GM19035 (cell line): ENCODE results near the gene MAGI2.

Experiments
- ATAC-seq: cut with Tn5 transposase; IDR thresholded peaks from one replicate; pipeline ENCODE4 v1.9.1; 2021; ENCODE audit not compliant: unreplicated experiment

Gene MAGI2

DNA sequence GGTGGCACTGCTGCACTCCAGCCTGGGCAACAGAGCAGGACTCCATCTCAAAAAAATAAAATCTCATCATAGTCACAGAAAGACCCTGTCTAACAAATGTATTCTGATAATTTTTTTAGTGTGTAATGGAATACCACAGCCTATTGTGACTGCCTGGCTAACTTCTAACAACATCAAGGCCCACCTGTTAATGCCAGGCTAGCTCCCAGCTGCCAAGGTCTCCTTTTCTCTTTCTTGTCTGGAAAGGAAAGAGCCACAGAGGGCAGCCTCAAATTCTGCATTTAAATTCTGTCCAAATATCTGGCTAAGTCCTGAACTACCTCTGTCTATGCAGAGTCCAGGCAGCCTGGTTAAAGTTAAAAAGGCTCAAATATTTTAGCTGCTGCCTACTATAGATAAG is 700.9 kb downstream of the MAGI2 start:
- ATAC-seq = no peak

DNA sequence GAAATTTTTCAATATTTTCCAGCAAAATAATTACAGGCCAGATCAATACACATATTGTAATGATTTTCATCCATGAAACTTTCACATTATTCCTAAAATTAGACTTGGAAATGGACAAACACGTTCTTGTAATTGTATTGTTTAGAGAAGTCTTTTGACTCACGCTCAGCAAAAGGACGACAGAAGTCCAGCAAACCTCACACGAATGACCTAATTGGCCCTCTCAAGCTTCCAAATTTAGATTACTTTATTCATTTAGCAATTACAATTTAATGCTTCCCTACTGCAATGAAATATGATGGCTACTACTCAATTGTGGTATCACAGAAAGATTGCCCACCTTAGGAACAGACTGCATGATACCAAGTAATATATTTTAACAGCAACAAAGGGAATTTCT is 702.2 kb downstream of the MAGI2 start:
- no peak for ATAC-seq

DNA sequence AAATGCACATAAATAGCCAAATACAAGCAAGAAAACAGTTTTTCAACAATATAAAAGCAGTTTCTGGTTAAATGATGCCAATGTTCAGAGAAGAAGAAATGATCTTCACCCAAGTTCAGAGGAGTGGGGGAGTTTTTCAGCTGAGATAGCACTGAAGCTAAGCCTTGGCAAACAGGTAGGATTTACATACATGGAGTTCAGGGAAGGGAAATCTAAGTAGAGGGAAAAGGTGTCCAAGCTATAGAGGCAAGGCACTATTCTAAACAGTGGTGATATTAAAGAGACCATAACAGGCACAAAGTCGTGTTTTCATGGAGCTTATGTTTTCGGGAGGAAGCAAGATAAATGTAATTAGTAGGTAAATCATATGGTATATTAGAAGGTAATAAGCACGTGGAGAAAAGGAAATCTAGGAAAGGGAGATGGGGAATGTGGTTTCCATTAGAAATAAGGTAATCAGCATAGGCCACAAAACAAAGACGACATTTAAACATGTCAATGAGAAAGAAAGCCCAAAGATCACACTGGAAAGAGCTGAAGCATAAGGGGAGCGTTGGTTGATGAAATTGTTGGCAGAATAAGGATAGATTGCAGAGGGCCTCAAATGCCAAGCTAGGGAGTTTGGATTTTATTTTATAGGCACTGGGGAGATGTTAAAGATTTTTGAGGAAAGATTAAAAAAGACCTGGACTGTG is 704.3 kb downstream of the MAGI2 start:
- no peak for ATAC-seq

- no peak for ATAC-seq
Measured at GRCh38 chr7:78747592-78747991, 705.9 kb downstream of the MAGI2 start.

GRCh38 chr7:78746301-78746700 is 707.2 kb downstream of the MAGI2 start:
- ATAC-seq = no peak

GRCh38 chr7:78742694-78743093 is 710.8 kb downstream of the MAGI2 start:
- ATAC-seq = no peak

- no peak for ATAC-seq
Measured at GRCh38 chr7:78736548-78736947, 716.9 kb downstream of the MAGI2 start.

- ATAC-seq = no peak
Measured at GRCh38 chr7:78734626-78735025, 718.8 kb downstream of the MAGI2 start.

DNA sequence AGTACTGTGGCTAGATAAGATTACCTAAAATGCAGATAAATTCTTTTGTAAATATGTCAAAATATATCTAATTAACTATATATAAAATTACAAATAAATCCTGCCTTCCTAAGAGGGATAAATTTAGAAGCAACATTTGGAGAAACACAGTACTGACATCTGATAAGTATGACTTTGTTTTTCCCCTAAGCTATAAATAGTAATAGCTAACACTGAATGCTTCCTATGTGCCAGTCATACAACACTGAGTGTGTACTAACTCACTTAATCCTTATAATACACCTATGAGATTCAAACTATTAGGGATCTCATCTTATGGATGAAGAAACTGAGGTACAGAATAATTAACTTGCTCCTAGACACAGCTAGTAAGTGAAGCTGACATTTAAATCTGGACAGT is 733.4 kb downstream of the MAGI2 start:
- ATAC-seq = no peak

- no peak for ATAC-seq
Measured at GRCh38 chr7:78718212-78718611, 735.3 kb downstream of the MAGI2 start.

- no peak for ATAC-seq
Measured at GRCh38 chr7:78716876-78717275, 736.6 kb downstream of the MAGI2 start.

GRCh38 chr7:78714356-78714755 is 739.1 kb downstream of the MAGI2 start:
- ATAC-seq = no peak

GRCh38 chr7:78712111-78712510 is 741.4 kb downstream of the MAGI2 start:
- ATAC-seq = no peak

DNA sequence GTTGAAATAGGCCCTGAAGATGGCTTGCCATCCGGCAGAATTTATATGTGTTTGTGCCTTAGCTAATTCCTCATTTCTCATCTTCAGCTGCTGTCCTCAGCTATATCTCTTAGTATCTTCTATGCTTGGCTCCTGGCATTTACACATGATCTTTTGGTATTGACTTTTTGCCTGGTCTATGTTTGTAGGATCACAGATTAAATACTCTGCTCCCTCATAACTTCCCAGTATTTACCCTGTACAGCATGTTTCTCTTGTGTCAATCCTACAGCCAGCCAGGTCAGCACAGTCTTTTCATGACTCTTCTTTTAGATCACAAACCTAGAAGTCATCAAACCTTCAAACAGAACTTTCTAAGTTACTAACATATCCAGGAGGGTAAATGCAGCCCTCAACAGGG is 743.8 kb downstream of the MAGI2 start:
- ATAC-seq = no peak

GRCh38 chr7:78704504-78704903 is 749.0 kb downstream of the MAGI2 start:
- no peak for ATAC-seq

DNA sequence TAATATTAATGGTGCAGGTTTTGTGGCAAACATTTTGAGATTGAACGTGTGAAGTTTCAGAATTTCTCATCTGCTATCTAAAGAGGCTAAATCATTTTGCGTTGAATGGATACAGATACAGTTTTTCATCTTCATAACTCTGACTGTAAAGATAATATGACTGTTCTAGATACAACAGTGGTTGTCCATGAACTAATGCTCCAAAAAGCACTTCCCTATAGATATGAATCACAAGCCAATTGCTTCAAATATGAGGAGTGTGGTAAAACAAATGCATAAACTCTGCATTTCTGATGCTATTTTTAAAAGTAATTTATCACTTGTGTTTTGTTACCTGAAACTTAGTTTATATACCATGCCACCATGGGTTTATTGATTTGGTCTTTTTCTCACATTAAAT is 750.1 kb downstream of the MAGI2 start:
- no peak for ATAC-seq

DNA sequence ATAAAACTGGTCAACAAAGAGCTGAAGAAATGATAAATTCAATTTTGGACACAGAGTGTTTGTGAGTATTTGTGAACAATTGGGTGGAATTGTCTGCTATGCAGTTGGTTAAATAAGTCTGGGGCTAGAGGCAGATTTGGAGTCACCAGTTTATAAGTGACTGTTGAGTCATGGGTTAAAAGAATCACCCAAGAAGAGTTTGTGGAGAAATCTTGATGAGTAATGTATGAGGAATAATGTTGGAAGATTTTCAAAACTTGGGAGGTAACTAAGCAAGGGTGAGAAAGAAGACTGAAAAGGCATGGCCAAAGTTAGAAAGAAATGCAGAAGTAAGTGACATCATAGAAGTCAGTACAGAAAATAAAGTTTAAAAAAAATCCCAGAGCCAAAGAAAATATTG is 750.7 kb downstream of the MAGI2 start:
- ATAC-seq = no peak

- no peak for ATAC-seq
Measured at GRCh38 chr7:78695826-78696225, 757.6 kb downstream of the MAGI2 start.

DNA sequence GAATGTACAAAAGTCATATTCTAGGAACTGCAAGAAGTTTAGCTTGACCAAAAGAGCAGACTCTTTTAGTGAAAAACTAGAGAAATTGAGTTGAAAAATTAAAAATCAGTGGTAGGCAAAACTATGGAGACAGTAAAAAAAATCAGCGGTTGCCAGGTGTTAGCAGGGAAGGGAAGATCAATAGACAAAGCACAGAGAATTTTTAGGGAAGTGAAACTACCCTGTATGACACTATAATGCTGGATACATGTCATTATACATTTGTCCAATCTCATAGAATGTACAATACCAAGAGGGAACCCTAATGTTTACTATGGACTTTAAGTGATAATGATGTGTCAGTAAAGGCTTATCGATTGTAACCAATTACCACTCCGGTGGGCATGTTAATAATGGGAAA is 761.9 kb downstream of the MAGI2 start:
- ATAC-seq = no peak

DNA sequence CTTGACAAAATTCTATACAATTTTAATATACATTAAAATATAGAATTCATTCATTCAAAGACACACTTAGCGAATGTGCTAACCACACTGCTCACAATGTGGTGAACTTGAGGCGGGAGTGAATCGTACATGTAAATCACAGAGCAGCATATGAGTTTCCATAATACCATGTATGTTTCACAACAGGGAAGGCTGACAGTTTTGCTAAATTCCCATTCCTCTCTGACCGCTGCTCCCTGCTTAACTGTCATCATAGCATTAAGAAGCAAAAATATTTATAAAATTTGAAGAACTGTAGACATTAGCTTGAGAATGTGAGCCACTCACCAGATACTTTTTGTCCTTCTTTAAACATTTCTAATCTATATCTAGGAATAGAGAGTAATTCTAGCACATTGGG is 763.3 kb downstream of the MAGI2 start:
- no peak for ATAC-seq

GRCh38 chr7:78688376-78688775 is 765.1 kb downstream of the MAGI2 start:
- no peak for ATAC-seq

DNA sequence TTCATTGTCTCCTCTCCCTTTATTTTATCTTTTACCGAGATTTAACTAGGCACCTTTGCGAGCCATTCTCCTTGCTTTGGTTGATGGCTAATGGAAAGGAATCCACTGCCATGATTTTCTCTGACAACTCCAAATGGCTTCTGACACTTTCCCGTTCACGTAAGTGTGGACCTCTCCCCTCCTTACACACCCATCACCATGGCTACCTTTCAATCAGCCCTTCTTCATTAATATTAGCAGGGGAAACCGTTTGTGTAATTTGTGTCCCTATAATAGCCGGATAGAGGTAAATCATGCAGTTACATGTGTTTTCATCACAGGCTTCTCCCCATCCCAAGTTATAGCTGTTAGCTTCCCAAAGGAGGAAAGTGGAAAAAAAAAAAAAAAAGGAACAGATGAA is 767.3 kb downstream of the MAGI2 start:
- ATAC-seq = no peak

GRCh38 chr7:78684201-78684600 is 769.3 kb downstream of the MAGI2 start:
- no peak for ATAC-seq
